Endothelial cell (in vitro differentiated cells): ENCODE data around the gene SLC25A28. TPM values are rescaled to one million over a fixed set of nuclear protein-coding genes. Genes with fewer than 3 reads are reported as not detected.
"Not testable (repeated sequence)": the region's sequence is repeated elsewhere in the genome, so short reads cannot be mapped to it uniquely, and the experiment has no call there.

ENCODE experiments used
- DNase-seq: peaks from one replicate; pipeline ENCODE4 v3.0.0; 2021; ENCODE audit warnings: low spot score
- H3K27ac Mint-ChIP-seq: one replicate; pipeline ENCODE4 v1.8.0; 2021; ENCODE audit warnings: mixed read lengths, inconsistent platforms; ENCODE audit not compliant: unreplicated experiment
- H3K27me3 Mint-ChIP-seq: one replicate; pipeline ENCODE4 v1.8.0; 2021; ENCODE audit warnings: mild to moderate bottlenecking, moderate library complexity, mixed read lengths, inconsistent platforms; ENCODE audit not compliant: unreplicated experiment
- H3K36me3 Mint-ChIP-seq: one replicate; pipeline ENCODE4 v1.8.0; 2021; ENCODE audit warnings: mild to moderate bottlenecking, low read depth, mixed read lengths, inconsistent platforms; ENCODE audit not compliant: unreplicated experiment
- H3K4me1 Mint-ChIP-seq: one replicate; pipeline ENCODE4 v1.8.0; 2021; ENCODE audit warnings: mild to moderate bottlenecking, mixed read lengths, inconsistent platforms; ENCODE audit not compliant: unreplicated experiment
- H3K4me3 Mint-ChIP-seq: one replicate; pipeline ENCODE4 v1.8.0; 2021; ENCODE audit warnings: mild to moderate bottlenecking, mixed read lengths, inconsistent platforms; ENCODE audit not compliant: unreplicated experiment
- H3K9me3 Mint-ChIP-seq: one replicate; pipeline ENCODE4 v1.8.0; 2021; ENCODE audit warnings: mixed read lengths, inconsistent platforms; ENCODE audit not compliant: unreplicated experiment
- total RNA-seq: library from RNA; stranded (reverse); fragmentation: NEBNext Ultra II Directional; extraction: Animal tissue kit (Norgen Biotek cat#: 25700); gene quantifications from one replicate; pipeline ENCODE4 v1.2.1, GENCODE V29; 2021; ENCODE audit not compliant: unreplicated experiment
- TF ChIP-seq, protein P1 (sequence below): fragments of 200-600 bp; sonication (generic); IDR thresholded peaks from one replicate; pipeline ENCODE4 v1.5.0; 2021; ENCODE audit warnings: antibody characterized with exemption; ENCODE audit not compliant: unreplicated experiment

SLC25A28 gene
- total RNA-seq, 1 donor from 2014 or later, result 34.5 TPM

DNA sequence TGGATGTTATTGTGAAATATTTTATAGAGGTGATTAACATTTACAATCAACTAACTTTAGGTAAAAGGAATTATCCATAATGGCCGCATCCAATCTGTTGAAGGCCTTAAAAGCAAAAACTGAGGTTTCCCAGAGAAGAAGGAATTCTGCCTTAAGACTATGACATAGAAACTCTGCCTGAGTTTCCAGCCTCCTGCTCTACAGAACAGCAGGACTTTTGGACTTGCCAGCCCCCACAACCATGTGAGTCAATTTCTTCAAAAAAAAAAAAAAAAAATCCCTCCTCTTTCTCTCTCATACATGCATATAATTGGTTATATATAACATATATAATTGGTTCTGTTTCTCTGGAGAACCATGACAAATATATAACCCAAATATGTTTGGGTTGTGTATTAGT is 15.4 kb downstream of the SLC25A28 start:
- H3K9me3 Mint-ChIP-seq, result no peaks in the 10 kb centered on the region
- H3K27me3 Mint-ChIP-seq, result peaks cover 1% of the 10 kb centered on the region
- TF ChIP-seq, protein P1, sequence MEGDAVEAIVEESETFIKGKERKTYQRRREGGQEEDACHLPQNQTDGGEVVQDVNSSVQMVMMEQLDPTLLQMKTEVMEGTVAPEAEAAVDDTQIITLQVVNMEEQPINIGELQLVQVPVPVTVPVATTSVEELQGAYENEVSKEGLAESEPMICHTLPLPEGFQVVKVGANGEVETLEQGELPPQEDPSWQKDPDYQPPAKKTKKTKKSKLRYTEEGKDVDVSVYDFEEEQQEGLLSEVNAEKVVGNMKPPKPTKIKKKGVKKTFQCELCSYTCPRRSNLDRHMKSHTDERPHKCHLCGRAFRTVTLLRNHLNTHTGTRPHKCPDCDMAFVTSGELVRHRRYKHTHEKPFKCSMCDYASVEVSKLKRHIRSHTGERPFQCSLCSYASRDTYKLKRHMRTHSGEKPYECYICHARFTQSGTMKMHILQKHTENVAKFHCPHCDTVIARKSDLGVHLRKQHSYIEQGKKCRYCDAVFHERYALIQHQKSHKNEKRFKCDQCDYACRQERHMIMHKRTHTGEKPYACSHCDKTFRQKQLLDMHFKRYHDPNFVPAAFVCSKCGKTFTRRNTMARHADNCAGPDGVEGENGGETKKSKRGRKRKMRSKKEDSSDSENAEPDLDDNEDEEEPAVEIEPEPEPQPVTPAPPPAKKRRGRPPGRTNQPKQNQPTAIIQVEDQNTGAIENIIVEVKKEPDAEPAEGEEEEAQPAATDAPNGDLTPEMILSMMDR, result no peak
- H3K4me3 Mint-ChIP-seq, result no peak overlapping the region
- no peak overlapping the region for H3K27ac Mint-ChIP-seq
- peaks cover 4% of the 10 kb centered on the region for H3K36me3 Mint-ChIP-seq
- H3K4me1 Mint-ChIP-seq, result no peaks in the 10 kb centered on the region
- no peak for DNase-seq

DNA sequence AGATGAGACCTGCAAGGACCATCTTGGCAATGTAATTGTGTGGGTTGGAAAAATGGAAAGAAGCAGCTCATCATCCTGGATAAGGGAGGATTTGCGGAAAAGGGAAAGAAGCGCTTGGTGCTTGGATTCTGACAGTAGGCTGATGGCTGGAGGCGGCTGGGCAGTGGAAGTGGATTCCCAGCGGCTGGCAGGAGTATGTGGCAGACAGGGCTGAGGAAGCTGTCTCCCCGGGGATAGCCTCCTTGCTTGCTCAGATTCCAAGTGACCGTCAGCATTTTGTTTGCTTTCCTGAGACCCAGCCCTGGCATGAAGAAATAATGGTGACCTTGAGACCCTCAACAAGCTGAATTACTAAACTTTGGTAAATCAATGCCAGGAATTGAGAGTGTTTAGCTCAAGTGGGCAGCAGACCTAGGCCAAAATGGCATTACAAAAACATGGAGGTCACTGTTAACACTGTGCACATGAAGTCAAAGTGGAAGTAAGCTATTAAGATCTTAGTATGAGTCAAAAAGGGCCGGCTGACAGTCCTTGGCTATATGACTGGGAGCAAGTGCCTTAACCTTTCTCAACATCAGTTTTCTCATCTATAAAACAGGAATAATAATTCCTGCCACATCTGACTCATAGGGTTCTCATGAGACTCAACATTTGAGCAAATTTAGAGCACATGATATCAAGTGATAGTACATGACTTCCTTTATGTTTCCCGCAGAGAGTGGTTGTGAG is 21.3 kb downstream of the SLC25A28 start:
- peaks cover 4% of the 10 kb centered on the region for H3K27me3 Mint-ChIP-seq

DNA sequence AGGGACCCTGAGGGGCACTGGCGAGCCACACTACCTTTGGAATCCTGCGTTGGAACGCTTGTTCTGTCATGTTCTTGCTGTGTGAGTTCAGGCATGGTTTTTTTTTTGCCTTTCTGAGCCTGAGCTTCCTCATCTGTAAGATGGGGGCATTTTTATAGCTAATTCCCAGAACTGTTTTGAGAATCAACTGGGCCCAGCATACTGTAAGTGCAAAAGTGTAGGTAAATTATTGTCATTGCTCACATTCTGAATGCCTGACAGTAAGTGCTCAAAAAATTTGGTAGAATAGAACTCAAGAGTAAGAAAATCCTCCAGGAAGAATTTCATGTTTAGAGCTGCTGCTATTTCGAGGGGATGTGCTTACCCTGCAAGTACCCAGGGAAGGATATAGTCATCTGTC is 22.2 kb downstream of the SLC25A28 start:
- Mint-ChIP-seq H3K27me3 (peaks cover 4% of the 10 kb centered on the region), H3K4me3 (no peak overlapping the region), H3K27ac (no peak overlapping the region), H3K36me3 (no peaks in the 10 kb centered on the region), H3K4me1 (no peaks in the 10 kb centered on the region), H3K9me3 (no peaks in the 10 kb centered on the region)
- no peak for DNase-seq
- TF ChIP-seq, protein P1, result no peak

More for the DNA sequence above, 21.3 kb downstream of the SLC25A28 start:
- H3K36me3 Mint-ChIP-seq, result no peaks in the 10 kb centered on the region
- TF ChIP-seq, protein P1, result no peak
- H3K27ac Mint-ChIP-seq, result no peak overlapping the region
- no peak for DNase-seq
- H3K4me1 Mint-ChIP-seq, result no peaks in the 10 kb centered on the region
- no peaks in the 10 kb centered on the region for H3K9me3 Mint-ChIP-seq
- no peak overlapping the region for H3K4me3 Mint-ChIP-seq

DNA sequence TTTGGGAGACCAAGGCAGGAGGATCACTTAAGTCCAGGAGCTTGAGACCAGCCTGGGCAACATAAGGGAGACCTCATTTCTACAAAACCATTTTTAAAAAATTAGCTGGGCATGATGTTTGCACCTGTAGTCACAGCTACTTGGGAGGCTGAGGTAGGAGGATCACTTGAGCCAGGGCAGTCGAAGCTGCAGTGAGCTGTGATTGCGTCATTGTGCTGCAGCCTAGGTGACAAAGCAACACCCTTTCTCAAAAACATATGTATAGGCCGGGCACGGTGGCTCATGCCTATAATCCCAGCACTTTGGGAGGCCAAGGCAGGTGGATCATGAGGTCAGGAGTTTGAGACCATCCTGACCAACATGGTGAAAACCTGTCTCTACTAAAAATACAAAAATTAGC is 23.5 kb downstream of the SLC25A28 start:
- not testable (repeated sequence) for H3K27me3 Mint-ChIP-seq, H3K27ac Mint-ChIP-seq, H3K4me3 Mint-ChIP-seq, H3K36me3 Mint-ChIP-seq, DNase-seq, H3K4me1 Mint-ChIP-seq, H3K9me3 Mint-ChIP-seq

DNA sequence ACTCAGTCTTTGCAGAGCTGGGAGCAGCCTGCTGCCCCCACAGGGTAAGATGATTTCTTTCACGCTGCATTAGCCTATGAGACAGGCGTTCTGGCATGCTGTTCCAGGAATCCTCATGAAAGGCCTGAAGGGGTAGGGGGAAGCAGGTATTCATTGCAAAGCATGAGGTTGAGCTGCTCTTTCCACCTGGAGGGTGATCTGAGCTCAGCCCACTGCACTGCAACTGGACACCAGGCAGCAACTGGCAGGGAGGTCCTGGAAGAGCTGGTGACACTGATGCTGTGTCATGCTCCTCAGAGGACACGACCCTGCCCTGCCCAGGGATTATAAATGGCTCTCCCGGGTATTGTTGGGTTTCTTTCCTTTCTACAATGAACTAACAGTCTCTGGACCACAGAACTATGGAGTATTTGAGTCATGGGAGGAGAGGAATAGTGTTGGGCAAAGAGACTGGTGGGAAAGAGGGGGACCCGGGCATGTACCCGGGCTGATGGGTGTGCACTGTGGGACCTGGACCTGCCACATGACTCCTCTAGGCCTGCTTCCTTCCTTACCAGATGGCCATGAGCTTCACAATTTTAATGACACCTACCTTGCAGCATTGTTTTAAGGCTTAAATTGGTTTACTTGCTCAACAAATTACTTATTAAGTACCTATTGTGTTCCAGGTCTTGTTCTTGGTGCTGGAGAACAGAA is 24.3 kb downstream of the SLC25A28 start:
- TF ChIP-seq, protein P1, result no peak
- DNase-seq, result no peak
- H3K27ac Mint-ChIP-seq, result no peak overlapping the region
- H3K4me1 Mint-ChIP-seq, result no peaks in the 10 kb centered on the region
- peaks cover 4% of the 10 kb centered on the region for H3K27me3 Mint-ChIP-seq
- H3K9me3 Mint-ChIP-seq, result no peaks in the 10 kb centered on the region
- no peak overlapping the region for H3K4me3 Mint-ChIP-seq
- no peaks in the 10 kb centered on the region for H3K36me3 Mint-ChIP-seq
